HepG2 (cell line): ENCODE measurements around the gene MAP1LC3B. TPM values are rescaled to one million over a fixed set of nuclear protein-coding genes. Genes with fewer than 3 reads are reported as not detected.

ENCODE experiments used
- ARID4A ChIP-seq: sonication (generic); formaldehyde crosslinking; IDR thresholded peaks from 2 replicates; pipeline ENCODE4 v1.5.0; 2020; ENCODE audit warnings: mild to moderate bottlenecking, missing genetic modification reagents, borderline replicate concordance
- GMEB1 ChIP-seq: sonication (generic); formaldehyde crosslinking; IDR thresholded peaks from 2 replicates; pipeline ENCODE4 v1.5.1; 2020; ENCODE audit warnings: missing genetic modification reagents, mild to moderate bottlenecking, borderline replicate concordance
- GMEB2 ChIP-seq: IDR thresholded peaks from 2 replicates; pipeline ENCODE4 v1.6.1; 2016; ENCODE audit warnings: missing biosample characterization, missing genetic modification reagents, low read depth
- MAZ ChIP-seq, 2 experiments: sonication (generic) in 1 of 2; formaldehyde crosslinking in 1 of 2; IDR thresholded peaks; 2 replicates each; pipeline versions ENCODE4 v1.5.0 to v1.6.1; 2012 to 2020; ENCODE audit warnings: low read depth in 2 of 2, mild to moderate bottlenecking in 2 of 2, borderline replicate concordance in 1 of 2, improper control_type of control experiment in 1 of 2, low read length in 1 of 2, missing genetic modification reagents in 1 of 2, moderate library complexity in 1 of 2
- PRPF4 ChIP-seq: fragments of 200-400 bp; formaldehyde crosslinking; IDR thresholded peaks from 2 replicates; pipeline ENCODE4 v1.6.1; 2016; ENCODE audit warnings: low read length, low read depth; ENCODE audit not compliant: poor library complexity, severe bottlenecking
- SOX6 ChIP-seq, 2 experiments: fragments of 450-650 bp in 1 of 2; sonication (generic) in 1 of 2; formaldehyde crosslinking in 1 of 2; IDR thresholded peaks; 2 replicates each; pipeline versions ENCODE4 v1.4.0 to v1.6.1; 2017 to 2020; ENCODE audit warnings: antibody characterized with exemption in 1 of 2, mild to moderate bottlenecking in 1 of 2, missing genetic modification reagents in 1 of 2
- TFE3 ChIP-seq: IDR thresholded peaks from 2 replicates; pipeline ENCODE4 v1.6.1; 2016
- ZNF12 ChIP-seq: sonication (generic); formaldehyde crosslinking; IDR thresholded peaks from 2 replicates; pipeline ENCODE4 v1.5.0; 2020; ENCODE audit warnings: missing genetic modification reagents
- ZNF513 ChIP-seq: sonication (generic); formaldehyde crosslinking; conservative IDR thresholded peaks from 2 replicates; pipeline ENCODE4 v1.5.0; 2020; ENCODE audit warnings: missing genetic modification reagents
- ZNF737 ChIP-seq: sonication (generic); formaldehyde crosslinking; IDR thresholded peaks from 2 replicates; pipeline ENCODE4 v1.5.0; 2020; ENCODE audit warnings: missing genetic modification reagents, mild to moderate bottlenecking, borderline replicate concordance
- ZNF768 ChIP-seq: sonication (generic); formaldehyde crosslinking; IDR thresholded peaks from 2 replicates; pipeline ENCODE4 v1.4.0; 2020; ENCODE audit warnings: missing genetic modification reagents
- ZSCAN25 ChIP-seq: sonication (generic); formaldehyde crosslinking; IDR thresholded peaks from 2 replicates; pipeline ENCODE4 v1.8.0; 2022; ENCODE audit warnings: mild to moderate bottlenecking, missing genetic modification reagents
- ZZZ3 ChIP-seq: sonication (generic); formaldehyde crosslinking; IDR thresholded peaks from 2 replicates; pipeline ENCODE4 v1.4.0; 2020; ENCODE audit warnings: missing genetic modification reagents, mild to moderate bottlenecking, borderline replicate concordance
- polyA plus RNA-seq, 8 experiments: library from polyadenylated mRNA; depleted of rRNA in 3 of 8; stranded (reverse) in 7 of 8; unstranded in 1 of 8; fragments of >200 nt; fragmentation: Illumina TruSeq in 4 of 8; extraction: Trizol in 4 of 8; gene quantifications; 2 replicates each; pipeline versions ENCODE4 v1.2.1 to v1.2.3, GENCODE V29; 2011 to 2016; ENCODE audit warnings: low read depth in 4 of 8, missing spikeins in 1 of 8, mixed read lengths in 1 of 8; ENCODE audit not compliant: insufficient read depth in 1 of 8
- total RNA-seq, 5 experiments: library from RNA; depleted of rRNA; stranded (reverse); fragments of >200 nt; fragmentation: Illumina TruSeq; extraction: Trizol; gene quantifications; 2 replicates each; pipeline ENCODE4 v1.2.3, GENCODE V29; 2016; ENCODE audit warnings: low read depth in 1 of 5

MAP1LC3B gene
- total and polyA plus RNA-seq, 2 of the 13 experiments (the other 11 are each of a cell fraction or from before 2014, with no cell fraction given), result 15.7 to 37.4 TPM

- TF ChIP-seq ZNF513 (no peak), ZZZ3 (CRISPR knock-in tag) (peak; percentile 34; the same call in 1 of the 2 replicates), SOX6 (IDR thresholded peaks at IDR 0.05) (no peak), SOX6 (CRISPR knock-in tag; IDR thresholded peaks at IDR 0.05) (peak; percentile 98), ZNF12 (CRISPR knock-in tag) (peak; percentile 53; the same call in 1 of the 2 replicates), PRPF4 (no peak), TFE3 (CRISPR knock-in tag) (peak; percentile 86), ARID4A (CRISPR knock-in tag) (peak; percentile 82), ZSCAN25 (CRISPR knock-in tag) (peak; percentile 69; the same call in 1 of the 2 replicates), GMEB1 (CRISPR knock-in tag) (peak; percentile 57; the same call in 1 of the 2 replicates), ZNF768 (CRISPR knock-in tag) (no peak), MAZ (IDR thresholded peaks at IDR 0.05; ENCODE audit: borderline replicate concordance, low read depth, low read length) (peak; percentile 94; the same call in 1 of the 2 replicates), MAZ (CRISPR knock-in tag; IDR thresholded peaks at IDR 0.05; ENCODE audit: low read depth) (peak; percentile 85), ZNF737 (CRISPR knock-in tag) (no peak), GMEB2 (CRISPR knock-in tag) (no peak)
Measured at GRCh38 chr16:87382023-87382785, 9.9 kb upstream of the MAP1LC3B start (continued).
